Measurements from ENCODE around the gene VPS13C. TPM values are rescaled to one million over a fixed set of nuclear protein-coding genes. Genes with fewer than 3 reads are reported as not detected.

Gene VPS13C
- polyA plus RNA-seq, 3 donors: 12.0 to 32.2 (median 18.4) TPM

DNA sequence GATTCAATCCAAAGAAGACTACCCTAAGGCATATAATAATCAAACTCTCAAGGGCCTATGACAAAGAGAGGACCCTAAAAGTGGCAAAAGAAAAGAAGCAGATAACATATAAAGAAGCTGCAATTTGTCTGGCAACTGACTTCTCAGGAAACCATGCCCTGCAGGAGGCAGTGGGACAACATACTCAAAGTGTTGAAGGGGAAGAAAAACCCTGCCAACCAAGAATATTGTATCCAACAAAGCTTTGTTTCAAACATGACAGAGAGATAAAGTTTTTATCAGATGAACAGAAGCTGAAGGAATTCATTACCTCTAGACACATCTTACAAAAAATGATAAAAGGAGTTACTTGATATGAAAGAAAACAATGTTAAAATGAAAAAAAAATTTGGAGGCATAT, 167.1 kb downstream of the VPS13C start:
- Mint-ChIP-seq H3K4me1 (no peaks in the 10 kb centered on the region), H3K4me3 (no peak overlapping the region), H3K27ac (no peak overlapping the region), H3K27me3 (ENCODE audit: low read depth in 3 of 3) (no peaks in the 10 kb centered on the region), H3K36me3 (peaks cover 84 to 89% of the 10 kb centered on the region in 2 donors), H3K9me3 (peaks cover 26 to 39% (median 32%) of the 10 kb centered on the region in 7 donors)
- Histone ChIP-seq H2AFZ (ENCODE audit: insufficient read depth, low read depth, low read length, poor library complexity, severe bottlenecking) (no peak overlapping the region), H3K4me3 (replicated peaks in 1 of 3; ENCODE audit: low read depth in 2 of 3, low read length in 3 of 3) (no peak overlapping the region), H3K36me3 (replicated peaks in 1 of 2; ENCODE audit: control insufficient read depth in 1 of 2, insufficient read depth in 2 of 2, low read length in 2 of 2) (peaks cover 51 to 85% of the 10 kb centered on the region in 2 donors), H3K4me2 (replicated peaks; ENCODE audit: extremely low read depth, low read length, poor library complexity, severe bottlenecking) (no peak overlapping the region), H3K9me3 (replicated peaks in 1 of 2; ENCODE audit: control insufficient read depth in 1 of 2, insufficient read depth in 1 of 2, low read length in 2 of 2) (peaks cover 11 to 24% of the 10 kb centered on the region in 2 donors), H4K20me1 (ENCODE audit: insufficient read depth, low read length) (peaks cover 13% of the 10 kb centered on the region), H3K27me3 (ENCODE audit: control insufficient read depth in 2 of 2, insufficient read depth in 2 of 2, low read length in 2 of 2) (no peaks in the 10 kb centered on the region), H3K4me1 (ENCODE audit: control insufficient read depth in 1 of 2, insufficient read depth in 2 of 2, low read length in 2 of 2) (no peaks in the 10 kb centered on the region), H3K79me2 (ENCODE audit: insufficient read depth, low read length) (no peaks in the 10 kb centered on the region), H3K27ac (ENCODE audit: low read depth in 1 of 2, low read length in 2 of 2) (no peak overlapping the region), H3K9ac (ENCODE audit: insufficient read depth, low read length, poor library complexity, severe bottlenecking) (no peak overlapping the region)
- no peak for DNase-seq
- intact Hi-C loops (cut with micrococcal nuclease): no loop called here
- TF ChIP-seq, protein P1, sequence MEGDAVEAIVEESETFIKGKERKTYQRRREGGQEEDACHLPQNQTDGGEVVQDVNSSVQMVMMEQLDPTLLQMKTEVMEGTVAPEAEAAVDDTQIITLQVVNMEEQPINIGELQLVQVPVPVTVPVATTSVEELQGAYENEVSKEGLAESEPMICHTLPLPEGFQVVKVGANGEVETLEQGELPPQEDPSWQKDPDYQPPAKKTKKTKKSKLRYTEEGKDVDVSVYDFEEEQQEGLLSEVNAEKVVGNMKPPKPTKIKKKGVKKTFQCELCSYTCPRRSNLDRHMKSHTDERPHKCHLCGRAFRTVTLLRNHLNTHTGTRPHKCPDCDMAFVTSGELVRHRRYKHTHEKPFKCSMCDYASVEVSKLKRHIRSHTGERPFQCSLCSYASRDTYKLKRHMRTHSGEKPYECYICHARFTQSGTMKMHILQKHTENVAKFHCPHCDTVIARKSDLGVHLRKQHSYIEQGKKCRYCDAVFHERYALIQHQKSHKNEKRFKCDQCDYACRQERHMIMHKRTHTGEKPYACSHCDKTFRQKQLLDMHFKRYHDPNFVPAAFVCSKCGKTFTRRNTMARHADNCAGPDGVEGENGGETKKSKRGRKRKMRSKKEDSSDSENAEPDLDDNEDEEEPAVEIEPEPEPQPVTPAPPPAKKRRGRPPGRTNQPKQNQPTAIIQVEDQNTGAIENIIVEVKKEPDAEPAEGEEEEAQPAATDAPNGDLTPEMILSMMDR (IDR thresholded peaks at IDR 0.05): no peak

DNA sequence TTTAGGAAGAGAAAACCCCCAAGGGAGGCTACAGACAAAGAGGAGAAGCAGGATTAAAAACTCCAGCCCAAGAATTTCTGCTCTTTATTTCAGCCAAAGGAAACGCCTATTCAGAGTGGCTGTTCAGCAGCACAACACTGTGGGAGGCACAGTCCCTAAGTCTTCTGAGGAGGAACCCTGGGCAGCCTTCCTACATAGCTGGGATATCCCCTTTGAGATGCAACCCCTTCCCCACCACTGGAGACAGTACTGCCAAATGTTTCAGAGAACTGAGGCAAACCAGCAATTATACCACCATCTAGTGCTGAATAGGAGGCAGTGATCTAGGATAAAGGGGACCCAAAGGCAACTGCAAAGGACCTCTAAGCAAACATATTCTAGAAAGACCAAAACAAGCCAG, 168.1 kb downstream of the VPS13C start:
- H3K9ac ChIP-seq (ENCODE audit: insufficient read depth, low read length, poor library complexity, severe bottlenecking): no peak overlapping the region
- H3K27me3 Mint-ChIP-seq (ENCODE audit: low read depth in 3 of 3): no peaks in the 10 kb centered on the region
- peak overlapping the region in 1 of 7 donors; percentile 22 for H3K27ac Mint-ChIP-seq
- H3K4me3 ChIP-seq (replicated peaks in 1 of 3; ENCODE audit: low read depth in 2 of 3, low read length in 3 of 3): no peak overlapping the region
- H3K79me2 ChIP-seq (ENCODE audit: insufficient read depth, low read length): no peaks in the 10 kb centered on the region
- intact Hi-C loops (cut with micrococcal nuclease): no loop called here
- no peak overlapping the region for H3K4me2 ChIP-seq (replicated peaks; ENCODE audit: extremely low read depth, low read length, poor library complexity, severe bottlenecking)
- peaks cover 11 to 24% of the 10 kb centered on the region in 2 donors for H3K9me3 ChIP-seq (replicated peaks in 1 of 2; ENCODE audit: control insufficient read depth in 1 of 2, insufficient read depth in 1 of 2, low read length in 2 of 2)
- 100% methylated on average over 1 of the region's 1 CpG for WGBS (ENCODE audit: insufficient coverage)
- H3K4me3 Mint-ChIP-seq: no peak overlapping the region
- DNase-seq: no peak
- H3K27ac ChIP-seq (ENCODE audit: low read depth in 1 of 2, low read length in 2 of 2): no peak overlapping the region
- H3K4me1 Mint-ChIP-seq: no peaks in the 10 kb centered on the region
- H3K27me3 ChIP-seq (ENCODE audit: control insufficient read depth in 2 of 2, insufficient read depth in 2 of 2, low read length in 2 of 2): no peaks in the 10 kb centered on the region
- TF ChIP-seq, protein P1 (IDR thresholded peaks at IDR 0.05): no peak
- H2AFZ ChIP-seq (ENCODE audit: insufficient read depth, low read depth, low read length, poor library complexity, severe bottlenecking): no peak overlapping the region
- H3K36me3 Mint-ChIP-seq: peaks cover 83 to 89% of the 10 kb centered on the region in 2 donors
- peaks cover 59 to 91% of the 10 kb centered on the region in 2 donors for H3K36me3 ChIP-seq (replicated peaks in 1 of 2; ENCODE audit: control insufficient read depth in 1 of 2, insufficient read depth in 2 of 2, low read length in 2 of 2)
- H3K9me3 Mint-ChIP-seq: peaks cover 23 to 32% (median 28%) of the 10 kb centered on the region in 7 donors
- no peaks in the 10 kb centered on the region for H3K4me1 ChIP-seq (ENCODE audit: control insufficient read depth in 1 of 2, insufficient read depth in 2 of 2, low read length in 2 of 2)
- H4K20me1 ChIP-seq (ENCODE audit: insufficient read depth, low read length): peaks cover 14% of the 10 kb centered on the region

All from CD14-positive monocyte (primary cell).